Retinal pigment epithelial cell (primary cell): ENCODE data around the gene PDE11A.

Source experiments
- DNase-seq: peaks from one replicate; pipeline ENCODE4 v3.0.0-alpha.2; 2010; ENCODE audit warnings: low read depth
- H3K4me3 ChIP-seq: 2 replicates; pipeline ENCODE4 v1.5.1; 2011; ENCODE audit warnings: mild to moderate bottlenecking, low read length, control low read depth, moderate library complexity
- CTCF ChIP-seq: conservative IDR thresholded peaks from 2 replicates; pipeline ENCODE4 v1.5.1; 2011; ENCODE audit warnings: low read depth, low read length, control low read depth, inconsistent platforms

PDE11A gene

GRCh38 chr2:177629357-177630024 lies 443.1 kb downstream of the PDE11A start:
- TF ChIP-seq CTCF: no peak
- no peak overlapping the region for H3K4me3 ChIP-seq
- DNase-seq: no peak

GRCh38 chr2:177628831-177629230 lies 443.7 kb downstream of the PDE11A start:
- DNase-seq: no peak
- no peak overlapping the region for H3K4me3 ChIP-seq
- no peak for TF ChIP-seq CTCF

- H3K4me3 ChIP-seq: no peak overlapping the region
- DNase-seq: peak; percentile 79
- no peak for TF ChIP-seq CTCF
These were observed 446.6 kb downstream of the PDE11A start for GRCh38 chr2:177625744-177626650.

- DNase-seq: no peak
- H3K4me3 ChIP-seq: no peak overlapping the region
- peak; percentile 26 for TF ChIP-seq CTCF
These were observed 450.1 kb downstream of the PDE11A start for GRCh38 chr2:177622521-177622920.

GRCh38 chr2:177619986-177620385 lies 452.6 kb downstream of the PDE11A start:
- no peak for DNase-seq
- no peak for TF ChIP-seq CTCF
- H3K4me3 ChIP-seq: no peak overlapping the region

- no peak for TF ChIP-seq CTCF
- peak overlapping the region; percentile 92 for H3K4me3 ChIP-seq
- no peak for DNase-seq
These were observed 453.1 kb downstream of the PDE11A start for GRCh38 chr2:177619461-177619860.
